GM23248 (cell line): Measurements from ENCODE around the gene PTPRN2.

Experiments
- EZH2 ChIP-seq: fragments of 200-600 bp; sonication (generic); IDR thresholded peaks from 2 replicates; pipeline ENCODE4 v1.6.1; 2018; ENCODE audit warnings: antibody characterized with exemption, mild to moderate bottlenecking; ENCODE audit not compliant: insufficient read depth, poor library complexity, severe bottlenecking
- EZH2phosphoT487 ChIP-seq: fragments of 200-600 bp; sonication (generic); IDR thresholded peaks from 2 replicates; pipeline ENCODE4 v1.6.1; 2018; ENCODE audit warnings: antibody characterized with exemption, moderate library complexity, mild to moderate bottlenecking, low read depth; ENCODE audit not compliant: insufficient read depth

DNA sequence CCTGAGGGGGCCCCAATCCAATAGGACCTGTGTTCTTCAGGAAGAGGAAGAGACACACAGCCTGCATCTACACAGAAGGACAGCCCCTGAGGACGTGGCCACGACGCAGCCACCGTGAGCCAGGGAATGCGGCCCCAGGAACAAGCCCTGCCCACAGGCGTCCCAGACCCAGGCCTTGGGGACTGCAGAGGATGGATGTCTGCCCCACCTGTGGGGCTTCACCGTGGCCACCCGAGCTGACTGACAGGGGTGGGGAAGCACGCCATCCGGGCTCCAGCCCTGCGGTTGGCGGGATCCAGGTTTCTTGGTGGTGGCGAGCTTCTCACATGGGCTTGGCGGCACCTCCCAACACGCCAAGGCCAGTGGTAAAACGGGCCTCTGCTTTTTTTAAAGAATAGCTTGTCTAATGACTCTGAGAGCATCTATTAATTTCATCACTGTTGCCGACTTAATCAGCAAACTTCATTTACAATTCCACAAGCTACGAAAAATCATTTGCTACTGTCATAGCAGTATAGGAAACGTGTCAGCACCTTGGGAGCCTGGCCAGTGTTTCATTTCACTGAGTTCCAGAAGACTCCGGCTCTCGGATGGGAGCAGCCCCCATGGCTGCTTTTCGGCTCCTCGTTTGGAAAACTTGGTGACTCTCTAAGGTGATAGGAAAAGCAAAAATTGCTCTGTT lies 584.0 kb downstream of the PTPRN2 start:
- TF ChIP-seq EZH2phosphoT487 (no peak), EZH2 (no peak)
